C4-2B (cell line): ENCODE data around the gene FBLN5.

Experiments
- H3K27ac ChIP-seq: fragments of 450-650 bp; 2 replicates; pipeline ENCODE4 v1.5.1; 2017
- CTCF ChIP-seq: fragments of 450-650 bp; conservative IDR thresholded peaks from 2 replicates; pipeline ENCODE4 v1.5.1; 2017; ENCODE audit warnings: mild to moderate bottlenecking
- ZFX ChIP-seq: fragments of 450-650 bp; IDR thresholded peaks from 2 replicates; pipeline ENCODE4 v1.6.1; 2017

The FBLN5 gene

GRCh38 chr14:91961297-91962220 lies 14.1 kb upstream of the FBLN5 start:
- no peak for TF ChIP-seq ZFX
- no peak for TF ChIP-seq CTCF
- no peak overlapping the region for H3K27ac ChIP-seq

- no peak overlapping the region for H3K27ac ChIP-seq
- TF ChIP-seq CTCF (no peak), ZFX (no peak)
These were observed 10.4 kb upstream of the FBLN5 start for GRCh38 chr14:91957876-91958313.

- H3K27ac ChIP-seq = no peak overlapping the region
- no peak for TF ChIP-seq ZFX
- no peak for TF ChIP-seq CTCF
These were observed 9.1 kb upstream of the FBLN5 start for GRCh38 chr14:91956616-91957015.

GRCh38 chr14:91955168-91955567 lies 7.7 kb upstream of the FBLN5 start:
- no peak overlapping the region for H3K27ac ChIP-seq
- TF ChIP-seq ZFX = no peak
- no peak for TF ChIP-seq CTCF

GRCh38 chr14:91953170-91953985 lies 5.9 kb upstream of the FBLN5 start:
- H3K27ac ChIP-seq = no peak overlapping the region
- TF ChIP-seq CTCF (no peak), ZFX (no peak)

GRCh38 chr14:91946622-91947474 lies 646 bp downstream of the FBLN5 start:
- H3K27ac ChIP-seq = no peak overlapping the region
- TF ChIP-seq CTCF = no peak
- no peak for TF ChIP-seq ZFX
